Measurements from ENCODE around the gene TAMALIN.

The TAMALIN gene

GRCh38 chr12:52032804-52033445 is 26.2 kb downstream of the TAMALIN start:
- TF ChIP-seq, protein P1, sequence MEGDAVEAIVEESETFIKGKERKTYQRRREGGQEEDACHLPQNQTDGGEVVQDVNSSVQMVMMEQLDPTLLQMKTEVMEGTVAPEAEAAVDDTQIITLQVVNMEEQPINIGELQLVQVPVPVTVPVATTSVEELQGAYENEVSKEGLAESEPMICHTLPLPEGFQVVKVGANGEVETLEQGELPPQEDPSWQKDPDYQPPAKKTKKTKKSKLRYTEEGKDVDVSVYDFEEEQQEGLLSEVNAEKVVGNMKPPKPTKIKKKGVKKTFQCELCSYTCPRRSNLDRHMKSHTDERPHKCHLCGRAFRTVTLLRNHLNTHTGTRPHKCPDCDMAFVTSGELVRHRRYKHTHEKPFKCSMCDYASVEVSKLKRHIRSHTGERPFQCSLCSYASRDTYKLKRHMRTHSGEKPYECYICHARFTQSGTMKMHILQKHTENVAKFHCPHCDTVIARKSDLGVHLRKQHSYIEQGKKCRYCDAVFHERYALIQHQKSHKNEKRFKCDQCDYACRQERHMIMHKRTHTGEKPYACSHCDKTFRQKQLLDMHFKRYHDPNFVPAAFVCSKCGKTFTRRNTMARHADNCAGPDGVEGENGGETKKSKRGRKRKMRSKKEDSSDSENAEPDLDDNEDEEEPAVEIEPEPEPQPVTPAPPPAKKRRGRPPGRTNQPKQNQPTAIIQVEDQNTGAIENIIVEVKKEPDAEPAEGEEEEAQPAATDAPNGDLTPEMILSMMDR (IDR thresholded peaks at IDR 0.05; ENCODE audit: extremely low read depth, insufficient read depth, missing control alignments) = no peak
- peak; percentile 97 for DNase-seq (ENCODE audit: low spot score)
- in situ Hi-C loops (cut with MboI; ENCODE audit: low pct_unique_long_range_greater_than_20kb, low sequenced_read_pairs, unreplicated experiment) = loop anchor here (10.0 kb wide), 1 partner anchor 52 kb away; no protein-coding TSS in a partner anchor

- in situ Hi-C loops (cut with MboI; ENCODE audit: low pct_unique_long_range_greater_than_20kb, low sequenced_read_pairs, unreplicated experiment) = loop anchor here (10.0 kb wide), 1 partner anchor 51 kb away; no protein-coding TSS in a partner anchor
- TF ChIP-seq, protein P1 (IDR thresholded peaks at IDR 0.05; ENCODE audit: extremely low read depth, insufficient read depth, missing control alignments) = no peak
- no peak for DNase-seq (ENCODE audit: low spot score)
These were observed 26.8 kb downstream of the TAMALIN start for GRCh38 chr12:52033446-52034140.

- DNase-seq (ENCODE audit: low spot score) = no peak
- TF ChIP-seq, protein P1 (IDR thresholded peaks at IDR 0.05; ENCODE audit: extremely low read depth, insufficient read depth, missing control alignments) = no peak
- in situ Hi-C loops (cut with MboI; ENCODE audit: low pct_unique_long_range_greater_than_20kb, low sequenced_read_pairs, unreplicated experiment) = loop anchor here (10.0 kb wide), 1 partner anchor 50 kb away; no protein-coding TSS in a partner anchor
These were observed 28.4 kb downstream of the TAMALIN start for GRCh38 chr12:52035190-52035589.

- DNase-seq (ENCODE audit: low spot score) = no peak
- TF ChIP-seq, protein P1 (IDR thresholded peaks at IDR 0.05; ENCODE audit: extremely low read depth, insufficient read depth, missing control alignments) = no peak
- in situ Hi-C loops (cut with MboI; ENCODE audit: low pct_unique_long_range_greater_than_20kb, low sequenced_read_pairs, unreplicated experiment) = loop anchor here (10.0 kb wide), 1 partner anchor 49 kb away; no protein-coding TSS in a partner anchor
These were observed 29.2 kb downstream of the TAMALIN start for GRCh38 chr12:52035926-52036325.

GRCh38 chr12:52036587-52037171 is 29.9 kb downstream of the TAMALIN start:
- in situ Hi-C loops (cut with MboI; ENCODE audit: low pct_unique_long_range_greater_than_20kb, low sequenced_read_pairs, unreplicated experiment) = loop anchor here (10.0 kb wide), 1 partner anchor 48 kb away; no protein-coding TSS in a partner anchor
- peak; percentile 83 for DNase-seq (ENCODE audit: low spot score)
- TF ChIP-seq, protein P1 (IDR thresholded peaks at IDR 0.05; ENCODE audit: extremely low read depth, insufficient read depth, missing control alignments) = no peak

DNA sequence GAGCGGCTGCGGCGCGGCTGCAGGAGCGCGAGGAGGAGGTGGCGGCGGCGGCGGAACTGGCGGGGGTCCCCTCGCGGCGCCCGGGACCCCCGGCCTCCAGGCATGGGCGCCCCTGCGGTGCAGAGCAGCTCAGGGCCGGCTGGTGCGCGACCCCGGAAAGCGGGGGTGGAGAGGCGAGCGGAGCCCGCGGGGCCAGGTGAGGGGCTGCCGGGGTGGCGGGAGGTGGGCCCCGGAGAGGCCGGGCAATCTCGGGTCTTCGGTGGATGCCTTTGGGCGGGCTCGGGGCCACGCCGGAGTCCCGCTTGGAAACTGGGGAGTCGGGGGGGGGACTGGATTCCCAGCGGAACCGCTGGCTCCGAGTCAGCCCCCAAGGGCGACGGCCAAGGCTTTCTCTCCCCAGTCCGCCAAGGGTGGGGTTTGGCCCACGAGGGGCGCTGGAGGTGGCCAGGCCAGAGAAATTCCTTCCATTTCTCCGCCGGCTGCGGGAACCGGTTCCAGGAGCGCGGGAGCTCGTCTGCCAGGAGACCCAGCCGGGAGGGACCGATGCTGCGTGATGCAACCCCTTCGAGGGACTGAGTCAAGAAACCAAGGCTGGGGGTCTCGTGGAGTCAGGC is 30.6 kb downstream of the TAMALIN start:
- no peak for DNase-seq (ENCODE audit: low spot score)
- in situ Hi-C loops (cut with MboI; ENCODE audit: low pct_unique_long_range_greater_than_20kb, low sequenced_read_pairs, unreplicated experiment) = loop anchor here (10.0 kb wide), 1 partner anchor 47 kb away; no protein-coding TSS in a partner anchor
- TF ChIP-seq, protein P1 (IDR thresholded peaks at IDR 0.05; ENCODE audit: extremely low read depth, insufficient read depth, missing control alignments) = no peak
